HG03575 (cell line): ENCODE measurements around the gene ANXA9.

Experiments
- ATAC-seq: cut with Tn5 transposase; IDR thresholded peaks from one replicate; pipeline ENCODE4 v1.9.1; 2021; ENCODE audit not compliant: unreplicated experiment, insufficient number of reproducible peaks, low FRiP score; ENCODE audit errors: extremely low read depth

ANXA9 gene

GRCh38 chr1:151032164-151032563 lies 50.1 kb downstream of the ANXA9 start:
- no peak for ATAC-seq

- ATAC-seq, result no peak
Observed at GRCh38 chr1:151035167-151035566, 53.1 kb downstream of the ANXA9 start.

GRCh38 chr1:151036356-151036755 lies 54.3 kb downstream of the ANXA9 start, which contains the start of gene BNIPL:
TSS of gene BNIPL (plus strand) at chr1:151036586. CDS start at chr1:151036726, 140 bp downstream.
- ATAC-seq, result no peak

DNA sequence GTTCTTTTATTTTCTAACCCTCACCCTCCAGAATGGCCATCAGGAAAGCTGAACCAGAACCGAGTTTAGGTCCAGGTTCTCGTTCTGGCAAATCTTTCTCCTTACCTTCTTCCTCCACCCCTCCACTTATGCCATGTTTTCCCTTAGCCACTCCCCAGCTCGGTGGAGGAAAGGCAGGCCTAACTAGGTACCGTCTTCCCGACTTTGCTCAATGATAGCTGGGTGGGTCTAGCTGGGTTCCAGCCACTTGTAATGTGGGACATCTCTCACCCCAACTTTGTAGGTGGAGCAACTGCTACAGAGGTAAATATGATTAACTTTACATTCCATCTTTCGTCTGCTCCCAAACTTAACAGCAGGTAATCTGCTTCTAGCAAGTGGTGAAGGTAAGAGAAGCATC lies 54.9 kb downstream of the ANXA9 start:
- ATAC-seq, result no peak

- ATAC-seq, result no peak
Observed at GRCh38 chr1:151039521-151039920, 57.4 kb downstream of the ANXA9 start.

DNA sequence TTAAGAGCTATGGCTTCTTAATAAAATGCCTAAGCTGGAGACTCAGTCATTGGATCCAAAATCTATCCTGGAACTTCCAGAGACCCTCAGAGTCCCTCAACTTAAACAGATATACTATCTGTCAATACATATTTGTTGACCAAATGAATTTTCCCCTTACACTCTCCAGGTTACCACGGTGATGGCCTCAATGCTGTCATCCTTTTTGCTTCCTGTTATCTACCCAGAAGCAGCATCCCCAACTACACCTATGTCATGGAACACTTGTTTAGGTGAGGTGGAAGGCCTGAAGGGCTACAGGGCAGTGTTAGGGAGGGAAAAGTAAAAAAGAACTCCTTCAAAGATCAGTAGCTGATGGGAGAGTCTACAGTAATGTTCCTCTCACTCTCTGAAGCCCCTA lies 61.1 kb downstream of the ANXA9 start:
- ATAC-seq, result no peak
